WTC11 (cell line): Measurements from ENCODE around the gene ADGRL1. TPM values are rescaled to one million over a fixed set of nuclear protein-coding genes. Genes with fewer than 3 reads are reported as not detected.
A peak's percentile ranks its signal among the peaks of the same experiment; 100 is the strongest.

ENCODE experiments used
- ATAC-seq: fragments of 200-7000 bp; cut with Tn5 transposase; 2 replicates; pipeline ENCODE4 v1.10.0; 2021; ENCODE audit warnings: mild to moderate bottlenecking, moderate library complexity
- CTCF ChIA-PET: fragments of 300-600 bp; sonication (Branson Sonifier 250); formaldehyde crosslinking; loops from one replicate; lab custom pipeline; 2021; ENCODE audit warnings: antibody characterized with exemption; lab: Charles Lee
- POLR2A ChIA-PET: fragments of 350-600 bp; sonication (Branson Sonifier 250); formaldehyde crosslinking; loops from one replicate; lab custom pipeline; 2021; ENCODE audit warnings: antibody characterized with exemption; lab: Charles Lee
- DNase-seq: peaks from one replicate; pipeline ENCODE4 v3.0.0; 2021; ENCODE audit warnings: low spot score
- H3K27ac Mint-ChIP-seq: 2 replicates; pipeline ENCODE4 v1.8.0; 2021; ENCODE audit warnings: mixed read lengths
- H3K27me3 Mint-ChIP-seq: 2 replicates; pipeline ENCODE4 v1.8.0; 2021; ENCODE audit warnings: low read depth, mild to moderate bottlenecking, moderate library complexity, mixed read lengths
- H3K36me3 Mint-ChIP-seq: 2 replicates; pipeline ENCODE4 v1.8.0; 2021; ENCODE audit warnings: mixed read lengths
- H3K4me1 Mint-ChIP-seq: 2 replicates; pipeline ENCODE4 v1.8.0; 2022; ENCODE audit warnings: mixed read lengths
- H3K4me3 Mint-ChIP-seq: 2 replicates; pipeline ENCODE4 v1.8.0; 2021; ENCODE audit warnings: mild to moderate bottlenecking, moderate library complexity, mixed read lengths
- H3K9me3 Mint-ChIP-seq: 2 replicates; pipeline ENCODE4 v1.8.0; 2021; ENCODE audit warnings: mixed read lengths
- CDX4 ChIP-seq: fragments of 250-450 bp; sonication (Bioruptor Pico); IDR thresholded peaks from 2 replicates; pipeline ENCODE4 v1.9.0; 2021; ENCODE audit warnings: moderate library complexity, mild to moderate bottlenecking, inconsistent platforms, borderline replicate concordance
- ETV6 ChIP-seq: sonication (generic); formaldehyde crosslinking; IDR thresholded peaks from 2 replicates; pipeline ENCODE4 v1.8.1; 2022; ENCODE audit warnings: mild to moderate bottlenecking, missing genetic modification reagents
- FOXJ3 ChIP-seq: sonication (generic); formaldehyde crosslinking; IDR thresholded peaks from 2 replicates; pipeline ENCODE4 v1.9.0; 2021; ENCODE audit warnings: missing genetic modification reagents, mild to moderate bottlenecking, borderline replicate concordance
- FOXK1 ChIP-seq: sonication (generic); formaldehyde crosslinking; IDR thresholded peaks from 2 replicates; pipeline ENCODE4 v1.8.0; 2022; ENCODE audit warnings: mild to moderate bottlenecking, moderate library complexity, missing genetic modification reagents
- GABPB1 ChIP-seq: sonication (generic); formaldehyde crosslinking; IDR thresholded peaks from 2 replicates; pipeline ENCODE4 v1.8.1; 2023; ENCODE audit warnings: mild to moderate bottlenecking, missing genetic modification reagents
- HMGXB4 ChIP-seq: sonication (generic); formaldehyde crosslinking; IDR thresholded peaks from 2 replicates; pipeline ENCODE4 v1.8.1; 2023; ENCODE audit warnings: mild to moderate bottlenecking, moderate library complexity, missing genetic modification reagents
- MYBL2 ChIP-seq: sonication (generic); formaldehyde crosslinking; IDR thresholded peaks from 2 replicates; pipeline ENCODE4 v1.8.1; 2023; ENCODE audit warnings: mild to moderate bottlenecking, moderate library complexity, missing genetic modification reagents
- PRDM15 ChIP-seq: sonication (generic); formaldehyde crosslinking; IDR thresholded peaks from 2 replicates; pipeline ENCODE4 v1.8.0; 2022; ENCODE audit warnings: missing genetic modification reagents
- SMAD3 ChIP-seq: sonication (generic); formaldehyde crosslinking; IDR thresholded peaks from 2 replicates; pipeline ENCODE4 v1.8.0; 2022; ENCODE audit warnings: missing genetic modification reagents, mild to moderate bottlenecking, borderline replicate concordance
- TEAD4 ChIP-seq: sonication (generic); formaldehyde crosslinking; IDR thresholded peaks from 2 replicates; pipeline ENCODE4 v1.8.0; 2022; ENCODE audit warnings: mild to moderate bottlenecking, missing genetic modification reagents
- ZBTB43 ChIP-seq: sonication (generic); formaldehyde crosslinking; IDR thresholded peaks from 2 replicates; pipeline ENCODE4 v1.8.1; 2023; ENCODE audit warnings: mild to moderate bottlenecking, missing genetic modification reagents
- ZNF121 ChIP-seq: sonication (generic); formaldehyde crosslinking; IDR thresholded peaks from 2 replicates; pipeline ENCODE4 v1.8.0; 2023; ENCODE audit warnings: missing genetic modification reagents
- ZNF281 ChIP-seq: sonication (generic); formaldehyde crosslinking; IDR thresholded peaks from 2 replicates; pipeline ENCODE4 v1.8.0; 2023; ENCODE audit warnings: mild to moderate bottlenecking, missing genetic modification reagents
- ZNF512 ChIP-seq: sonication (generic); formaldehyde crosslinking; IDR thresholded peaks from 2 replicates; pipeline ENCODE4 v1.8.1; 2022; ENCODE audit warnings: missing genetic modification reagents, borderline replicate concordance
- total RNA-seq: library from RNA; stranded (reverse); gene quantifications from 3 replicates; pipeline ENCODE4 v1.2.3, GENCODE V29; 2021

Gene ADGRL1
- total RNA-seq, 1 experiment from 2014 or later = 128 TPM

- no peak for ATAC-seq
- no peak overlapping the region for H3K4me3 Mint-ChIP-seq
- no peak for TF ChIP-seq FOXK1
- TF ChIP-seq ZNF281 (CRISPR knock-in tag) = no peak
- TF ChIP-seq TEAD4 (CRISPR knock-in tag) = no peak
- no peak for TF ChIP-seq ZNF512 (CRISPR knock-in tag)
- DNase-seq = no peak
- no peaks in the 10 kb centered on the region for H3K27me3 Mint-ChIP-seq
- H3K27ac Mint-ChIP-seq = peak overlapping the region; percentile 15
- POLR2A ChIA-PET = no interaction called here
- H3K9me3 Mint-ChIP-seq = no peaks in the 10 kb centered on the region
- no peaks in the 10 kb centered on the region for H3K4me1 Mint-ChIP-seq
- peaks cover 54% of the 10 kb centered on the region for H3K36me3 Mint-ChIP-seq
- CTCF ChIA-PET = interaction anchor here (0.5 kb wide), 1 partner anchor 206 kb away, joined by 3 read pairs; the partner anchor contains the start of gene ADGRE5
These were observed 30.6 kb downstream of the ADGRL1 start for GRCh38 chr19:14175351-14175792.

GRCh38 chr19:14174883-14175282, 31.1 kb downstream of the ADGRL1 start:
- TF ChIP-seq MYBL2 (CRISPR knock-in tag) = no peak
- peak; percentile 93 for TF ChIP-seq ZNF121 (CRISPR knock-in tag)
- 0 out of 2 replicates have a peak, but pooled peaks have one; percentile 35 for TF ChIP-seq ZBTB43 (CRISPR knock-in tag)
- TF ChIP-seq CDX4 = no peak
- Mint-ChIP-seq H3K4me3 (no peak overlapping the region), H3K9me3 (no peaks in the 10 kb centered on the region), H3K27ac (no peak overlapping the region), H3K36me3 (peaks cover 58% of the 10 kb centered on the region), H3K27me3 (no peaks in the 10 kb centered on the region), H3K4me1 (no peaks in the 10 kb centered on the region)
- ChIA-PET CTCF (interaction anchor here (0.5 to 1.3 kb wide), 3 partner anchors 38 to 206 kb away, joined by 3 to 5 read pairs (median 3); partner anchors contain the start of genes ADGRE5 and ASF1B), POLR2A (no interaction called here)
- ATAC-seq = no peak
- DNase-seq = no peak

GRCh38 chr19:14168993-14169392, 37.0 kb downstream of the ADGRL1 start:
- ChIA-PET POLR2A (no interaction called here), CTCF (interaction anchor here (0.6 to 1.4 kb wide), 4 partner anchors 15 to 237 kb away, joined by 3 to 5 read pairs (median 4); partner anchors contain the start of gene ASF1B)
- no peak for TF ChIP-seq FOXJ3
- no peak for TF ChIP-seq SMAD3
- Mint-ChIP-seq H3K27ac (no peak overlapping the region), H3K4me3 (no peak overlapping the region), H3K36me3 (peaks cover 47% of the 10 kb centered on the region), H3K9me3 (no peaks in the 10 kb centered on the region), H3K4me1 (peaks cover 11% of the 10 kb centered on the region), H3K27me3 (no peaks in the 10 kb centered on the region)
- DNase-seq = no peak
- no peak for ATAC-seq

GRCh38 chr19:14168259-14168972, 37.6 kb downstream of the ADGRL1 start:
- Mint-ChIP-seq H3K27me3 (no peaks in the 10 kb centered on the region), H3K27ac (peak overlapping the region; percentile 84), H3K36me3 (peaks cover 43% of the 10 kb centered on the region), H3K9me3 (no peaks in the 10 kb centered on the region), H3K4me3 (no peak overlapping the region), H3K4me1 (peaks cover 11% of the 10 kb centered on the region)
- no peak for ATAC-seq
- ChIA-PET CTCF (interaction anchor here (0.6 to 1.5 kb wide), 6 partner anchors 15 to 238 kb away, joined by 3 to 5 read pairs (median 4); partner anchors contain the start of gene ASF1B), POLR2A (interaction anchor here (0.5 kb wide), 1 partner anchor 253 kb away, joined by 5 read pairs; no protein-coding TSS in a partner anchor)
- DNase-seq = no peak
- TF ChIP-seq HMGXB4 (CRISPR knock-in tag) (no peak), CDX4 (no peak), ETV6 (CRISPR knock-in tag) (no peak), GABPB1 (CRISPR knock-in tag) (no peak), PRDM15 (no peak)
